CD4-positive, CD25-positive, alpha-beta regulatory T cell (primary cell): ENCODE results near the gene GPR3. TPM values are rescaled to one million over a fixed set of nuclear protein-coding genes. Genes with fewer than 3 reads are reported as not detected.

Experiments
- ATAC-seq, 2 donors: fragments of 150-1000 bp; cut with Tn5 transposase; one replicate each; pipeline ENCODE4 v1.10.0; 2021; ENCODE audit warnings: low read depth in 2 of 2, moderate number of reproducible peaks in 2 of 2, moderate library complexity in 1 of 2
- DNase-seq, 3 donors: peaks; one replicate each; pipeline versions ENCODE4 v3.0.0 to v3.0.0-alpha.2; 2012 to 2022; ENCODE audit warnings: mixed read lengths in 1 of 3
- H3K27ac ChIP-seq: one replicate; pipeline ENCODE4 v1.7.0; 2013; ENCODE audit warnings: mild to moderate bottlenecking, low read length; ENCODE audit not compliant: insufficient read depth, poor library complexity, severe bottlenecking
- H3K27me3 ChIP-seq: one replicate; pipeline ENCODE4 v1.7.0; 2013; ENCODE audit warnings: low read length; ENCODE audit not compliant: control insufficient read depth, insufficient read depth
- H3K36me3 ChIP-seq: one replicate; pipeline ENCODE4 v1.7.0; 2013; ENCODE audit warnings: mild to moderate bottlenecking, low read length, moderate library complexity; ENCODE audit not compliant: control insufficient read depth, insufficient read depth
- H3K4me1 ChIP-seq: 2 replicates; pipeline ENCODE4 v1.7.0; 2013; ENCODE audit warnings: mild to moderate bottlenecking, low read length; ENCODE audit not compliant: insufficient read depth, control insufficient read depth, poor library complexity, severe bottlenecking
- H3K4me3 ChIP-seq: one replicate; pipeline ENCODE4 v1.7.0; 2013; ENCODE audit warnings: low read depth, mild to moderate bottlenecking, low read length, moderate library complexity
- H3K9me3 ChIP-seq, 2 experiments: 1 replicate in 1 of 2; 2 replicates in 1 of 2; pipeline ENCODE4 v1.7.0; 2013; ENCODE audit warnings: low read length in 2 of 2, mild to moderate bottlenecking in 1 of 2, moderate library complexity in 1 of 2; ENCODE audit not compliant: control insufficient read depth in 2 of 2
- H3K27ac Mint-ChIP-seq, 3 donors: one replicate each; pipeline ENCODE4 v1.8.0; 2020 to 2022; ENCODE audit warnings: mild to moderate bottlenecking in 3 of 3, mixed read lengths in 3 of 3, moderate library complexity in 2 of 3
- H3K27me3 Mint-ChIP-seq: one replicate; pipeline ENCODE4 v1.8.0; 2022; ENCODE audit warnings: mild to moderate bottlenecking, mixed read lengths
- H3K36me3 Mint-ChIP-seq: one replicate; pipeline ENCODE4 v1.8.0; 2020; ENCODE audit warnings: mixed read lengths
- H3K4me1 Mint-ChIP-seq, 4 donors: one replicate each; pipeline ENCODE4 v1.8.0; 2020 to 2022; ENCODE audit warnings: mixed read lengths in 4 of 4, mild to moderate bottlenecking in 1 of 4
- H3K4me3 Mint-ChIP-seq, 4 donors: one replicate each; pipeline ENCODE4 v1.8.0; 2020 to 2022; ENCODE audit warnings: mild to moderate bottlenecking in 4 of 4, mixed read lengths in 4 of 4, moderate library complexity in 3 of 4
- H3K9me3 Mint-ChIP-seq, 7 donors: one replicate each; pipeline ENCODE4 v1.8.0; 2020 to 2022; ENCODE audit warnings: mixed read lengths in 7 of 7, mild to moderate bottlenecking in 3 of 7, moderate library complexity in 2 of 7
- polyA plus RNA-seq, 4 donors: library from polyadenylated mRNA; unstranded; fragments of 300-500 nt; fragmentation: Illumina TruSeq; gene quantifications; one replicate each; pipeline ENCODE4 v1.2.3, GENCODE V29; 2021
- total RNA-seq: library from RNA; stranded (reverse); gene quantifications from one replicate; pipeline ENCODE4 v1.2.3, GENCODE V29; 2022

Gene GPR3
- total and polyA plus RNA-seq, 5 donors from 2014 or later = 0.07 to 0.47 (median 0.21) TPM; not detected in 2

GRCh38 chr1:27394282-27394658 lies 1.8 kb downstream of the GPR3 start:
- Mint-ChIP-seq H3K36me3 (no peaks in the 10 kb centered on the region), H3K4me1 (peaks cover 0 to 29% (median 18%) of the 10 kb centered on the region in 4 donors), H3K27me3 (peaks cover 16% of the 10 kb centered on the region), H3K9me3 (peaks cover 0 to 1% (median 0%) of the 10 kb centered on the region in 7 donors), H3K27ac (peak overlapping the region; percentile 6 to 29 (median 12)), H3K4me3 (peak overlapping the region; percentile 37 to 85 (median 60))
- ATAC-seq = no peak
- Histone ChIP-seq H3K27ac (no peak overlapping the region), H3K4me3 (no peak overlapping the region), H3K27me3 (no peaks in the 10 kb centered on the region), H3K9me3 (no peaks in the 10 kb centered on the region), H3K4me1 (peaks cover 25% of the 10 kb centered on the region), H3K36me3 (no peaks in the 10 kb centered on the region)
- DNase-seq = no peak

- no peaks in the 10 kb centered on the region for H3K36me3 Mint-ChIP-seq
- DNase-seq (no peak), ATAC-seq (no peak)
- H3K27ac ChIP-seq = no peak overlapping the region
- peaks cover 16% of the 10 kb centered on the region for H3K27me3 Mint-ChIP-seq
- H3K36me3 ChIP-seq = no peaks in the 10 kb centered on the region
- no peaks in the 10 kb centered on the region for H3K27me3 ChIP-seq
- H3K4me1 ChIP-seq = peaks cover 25% of the 10 kb centered on the region
- H3K4me3 ChIP-seq = no peak overlapping the region
- H3K9me3 Mint-ChIP-seq = peaks cover 0 to 1% (median 0%) of the 10 kb centered on the region in 7 donors
- no peaks in the 10 kb centered on the region for H3K9me3 ChIP-seq
- peak overlapping the region in 2 of 4 donors; percentile 45 to 85 for H3K4me3 Mint-ChIP-seq
- H3K27ac Mint-ChIP-seq = peak overlapping the region in 2 of 3 donors; percentile 12 to 46
- peaks cover 0 to 29% (median 18%) of the 10 kb centered on the region in 4 donors for H3K4me1 Mint-ChIP-seq
These were observed 2.5 kb downstream of the GPR3 start for GRCh38 chr1:27394925-27395324.

- H3K36me3 ChIP-seq = no peaks in the 10 kb centered on the region
- Mint-ChIP-seq H3K36me3 (no peaks in the 10 kb centered on the region), H3K27me3 (peaks cover 12% of the 10 kb centered on the region), H3K9me3 (peaks cover 0 to 1% (median 0%) of the 10 kb centered on the region in 7 donors), H3K4me1 (peaks cover 0 to 33% (median 18%) of the 10 kb centered on the region in 4 donors), H3K4me3 (peak overlapping the region in 3 of 4 donors; percentile 3 to 66 (median 30)), H3K27ac (peak overlapping the region; percentile 12 to 46 (median 17))
- H3K4me1 ChIP-seq = peaks cover 25% of the 10 kb centered on the region
- no peaks in the 10 kb centered on the region for H3K9me3 ChIP-seq
- peak; percentile 70 to 84 (median 77) for DNase-seq
- H3K27me3 ChIP-seq = no peaks in the 10 kb centered on the region
- ATAC-seq = peak; percentile 26 to 29
- no peak overlapping the region for H3K27ac ChIP-seq
- no peak overlapping the region for H3K4me3 ChIP-seq
These were observed 3.2 kb downstream of the GPR3 start for GRCh38 chr1:27395441-27396195.

- no peaks in the 10 kb centered on the region for H3K9me3 Mint-ChIP-seq
- no peak for DNase-seq
- no peaks in the 10 kb centered on the region for H3K36me3 ChIP-seq
- H3K4me3 ChIP-seq = no peak overlapping the region
- no peaks in the 10 kb centered on the region for H3K9me3 ChIP-seq
- no peaks in the 10 kb centered on the region for H3K27me3 ChIP-seq
- H3K4me1 ChIP-seq = peaks cover 16% of the 10 kb centered on the region
- H3K4me1 Mint-ChIP-seq = peaks cover 0 to 30% (median 14%) of the 10 kb centered on the region in 4 donors
- H3K36me3 Mint-ChIP-seq = no peaks in the 10 kb centered on the region
- H3K27ac ChIP-seq = no peak overlapping the region
- peak overlapping the region in 1 of 3 donors; percentile 20 for H3K27ac Mint-ChIP-seq
- ATAC-seq = no peak
- H3K27me3 Mint-ChIP-seq = peaks cover 4% of the 10 kb centered on the region
- no peak overlapping the region for H3K4me3 Mint-ChIP-seq
These were observed 4.7 kb downstream of the GPR3 start for GRCh38 chr1:27397110-27397509.

- peaks cover 11% of the 10 kb centered on the region for H3K4me1 ChIP-seq
- H3K27me3 ChIP-seq = no peaks in the 10 kb centered on the region
- no peak overlapping the region for H3K27ac ChIP-seq
- Mint-ChIP-seq H3K4me1 (peaks cover 0 to 33% (median 11%) of the 10 kb centered on the region in 4 donors), H3K4me3 (peak overlapping the region in 1 of 4 donors; percentile 10), H3K27ac (peak overlapping the region in 2 of 3 donors; percentile 64), H3K36me3 (no peaks in the 10 kb centered on the region), H3K9me3 (no peaks in the 10 kb centered on the region), H3K27me3 (no peaks in the 10 kb centered on the region)
- H3K36me3 ChIP-seq = no peaks in the 10 kb centered on the region
- no peak for DNase-seq
- no peak overlapping the region for H3K4me3 ChIP-seq
- H3K9me3 ChIP-seq = no peaks in the 10 kb centered on the region
- ATAC-seq = no peak
These were observed 5.3 kb downstream of the GPR3 start for GRCh38 chr1:27397749-27398148.

- Histone ChIP-seq H3K4me3 (no peak overlapping the region), H3K36me3 (no peaks in the 10 kb centered on the region), H3K4me1 (peaks cover 14% of the 10 kb centered on the region), H3K9me3 (no peaks in the 10 kb centered on the region), H3K27me3 (no peaks in the 10 kb centered on the region), H3K27ac (no peak overlapping the region)
- H3K9me3 Mint-ChIP-seq = no peaks in the 10 kb centered on the region
- DNase-seq = no peak
- ATAC-seq = no peak
- H3K4me3 Mint-ChIP-seq = no peak overlapping the region
- H3K4me1 Mint-ChIP-seq = peaks cover 0 to 36% (median 12%) of the 10 kb centered on the region in 4 donors
- peak overlapping the region; percentile 56 to 86 (median 65) for H3K27ac Mint-ChIP-seq
- no peaks in the 10 kb centered on the region for H3K27me3 Mint-ChIP-seq
- H3K36me3 Mint-ChIP-seq = no peaks in the 10 kb centered on the region
These were observed 6.2 kb downstream of the GPR3 start for GRCh38 chr1:27398405-27399149.

- Histone ChIP-seq H3K27me3 (no peaks in the 10 kb centered on the region), H3K4me1 (peaks cover 14% of the 10 kb centered on the region), H3K9me3 (no peaks in the 10 kb centered on the region), H3K36me3 (no peaks in the 10 kb centered on the region), H3K27ac (no peak overlapping the region), H3K4me3 (no peak overlapping the region)
- Mint-ChIP-seq H3K4me1 (peaks cover 0 to 43% (median 17%) of the 10 kb centered on the region in 4 donors), H3K27ac (peak overlapping the region in 1 of 3 donors; percentile 56), H3K36me3 (no peaks in the 10 kb centered on the region), H3K27me3 (no peaks in the 10 kb centered on the region), H3K4me3 (no peak overlapping the region), H3K9me3 (no peaks in the 10 kb centered on the region)
- no peak for DNase-seq
- ATAC-seq = no peak
These were observed 7.0 kb downstream of the GPR3 start for GRCh38 chr1:27399251-27400025.
